K562 (cell line): ENCODE measurements around the gene COL10A1.

Experiments used
- ARID1B ChIP-seq: fragments of 450-650 bp; IDR thresholded peaks from 2 replicates; pipeline ENCODE4 v1.6.1; 2016; ENCODE audit warnings: antibody characterized with exemption, mild to moderate bottlenecking, inconsistent platforms
- ATF1 ChIP-seq, 2 experiments: fragments of 450-650 bp in 1 of 2; IDR thresholded peaks; 2 replicates each; pipeline ENCODE4 v1.6.1; 2016; ENCODE audit warnings: missing compliant biosample characterization in 1 of 2, missing genetic modification characterization in 1 of 2
- CTCF ChIP-seq, 3 experiments: IDR thresholded peaks in 2 of 3; conservative IDR thresholded peaks in 1 of 3; 2 replicates each; pipeline ENCODE4 v1.5.1; 2011 to 2012; ENCODE audit warnings: low read length in 3 of 3, mild to moderate bottlenecking in 3 of 3, control low read depth in 2 of 3, improper control_type of control experiment in 1 of 3, inconsistent platforms in 1 of 3, low read depth in 1 of 3, mixed read lengths in 1 of 3, moderate library complexity in 1 of 3; ENCODE audit not compliant: insufficient read depth in 2 of 3
- GABPB1 ChIP-seq: sonication (generic); formaldehyde crosslinking; IDR thresholded peaks from 2 replicates; pipeline ENCODE4 v1.8.0; 2022; ENCODE audit warnings: mild to moderate bottlenecking, missing genetic modification reagents
- RCOR1 ChIP-seq, 2 experiments: IDR thresholded peaks; 2 replicates each; pipeline ENCODE4 v1.6.1; 2012; ENCODE audit warnings: low read depth in 2 of 2, low read length in 2 of 2, borderline replicate concordance in 1 of 2, improper control_type of control experiment in 1 of 2
- TBP ChIP-seq: optimal IDR thresholded peaks from 2 replicates; pipeline ENCODE3; 2011; ENCODE audit warnings: low read depth, low read length, improper control_type of control experiment
- TCF7 ChIP-seq: sonication (generic); IDR thresholded peaks from 2 replicates; pipeline ENCODE4 v1.6.1; 2016; ENCODE audit warnings: antibody characterized with exemption, borderline replicate concordance
- ZBTB7A ChIP-seq: IDR thresholded peaks from 2 replicates; pipeline ENCODE4 v1.6.1; 2011; ENCODE audit warnings: low read depth, mild to moderate bottlenecking, low read length, moderate library complexity, borderline replicate concordance; ENCODE audit not compliant: control insufficient read depth
- ZNF24 ChIP-seq: fragments of 450-650 bp; IDR thresholded peaks from 2 replicates; pipeline ENCODE4 v1.6.1; 2016
- ZNF398 ChIP-seq: fragments of 250-450 bp; sonication (Bioruptor Pico); IDR thresholded peaks from 2 replicates; pipeline ENCODE4 v1.8.0; 2021; ENCODE audit warnings: moderate library complexity, mild to moderate bottlenecking, inconsistent platforms

GRCh38 chr6:116169880-116170279 is 43.9 kb upstream of the COL10A1 start:
- TF ChIP-seq TBP (no peak), GABPB1 (CRISPR knock-in tag) (no peak), ARID1B (no peak), RCOR1 (IDR thresholded peaks at IDR 0.05; ENCODE audit: borderline replicate concordance in 1 of 2, low read depth in 2 of 2, low read length in 2 of 2) (no peak), ZNF398 (CRISPR knock-in tag) (no peak), TCF7 (no peak), ATF1 (CRISPR knock-in tag; IDR thresholded peaks at IDR 0.05) (no peak), ATF1 (tag; IDR thresholded peaks at IDR 0.05) (no peak), ZBTB7A (no peak), CTCF (IDR thresholded peaks at IDR 0.05 in 2 of 3, conservative IDR thresholded peaks at IDR 0.05 in 1 of 3; ENCODE audit: insufficient read depth in 2 of 3, low read depth in 1 of 3, low read length in 3 of 3) (no peak), ZNF24 (no peak)
